ENCODE measurements around the gene UBXN7. TPM values are rescaled to one million over a fixed set of nuclear protein-coding genes. Genes with fewer than 3 reads are reported as not detected.

Gene UBXN7
- total RNA-seq, 4 donors from 2014 or later, result 11.2 to 22.7 (median 13.1) TPM

DNA sequence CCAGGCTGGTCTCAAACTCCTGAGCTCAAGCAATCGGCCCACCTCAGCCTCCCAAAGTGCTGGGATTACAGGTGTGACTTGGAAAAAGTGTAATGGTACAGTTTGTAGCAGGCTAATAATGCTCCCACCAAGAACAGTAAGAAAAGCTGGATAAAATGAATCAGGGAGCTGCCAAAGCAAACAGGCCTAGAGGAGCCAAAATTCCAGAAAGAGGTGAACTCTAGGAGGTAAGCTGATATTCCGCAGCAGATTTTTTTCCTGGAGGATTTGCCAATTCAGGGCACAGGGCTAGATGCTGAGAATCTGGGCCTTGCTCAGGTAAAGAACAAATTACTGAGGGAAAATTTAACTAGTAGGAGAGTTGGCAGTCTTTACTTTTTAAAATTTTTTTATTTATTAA, 133.7 kb downstream of the UBXN7 start:
- DNase-seq (ENCODE audit: low spot score) (no peak), ATAC-seq (ENCODE audit: low FRiP score) (no peak)

More for the DNA sequence above, 133.7 kb downstream of the UBXN7 start:
- TF ChIP-seq, protein P1, sequence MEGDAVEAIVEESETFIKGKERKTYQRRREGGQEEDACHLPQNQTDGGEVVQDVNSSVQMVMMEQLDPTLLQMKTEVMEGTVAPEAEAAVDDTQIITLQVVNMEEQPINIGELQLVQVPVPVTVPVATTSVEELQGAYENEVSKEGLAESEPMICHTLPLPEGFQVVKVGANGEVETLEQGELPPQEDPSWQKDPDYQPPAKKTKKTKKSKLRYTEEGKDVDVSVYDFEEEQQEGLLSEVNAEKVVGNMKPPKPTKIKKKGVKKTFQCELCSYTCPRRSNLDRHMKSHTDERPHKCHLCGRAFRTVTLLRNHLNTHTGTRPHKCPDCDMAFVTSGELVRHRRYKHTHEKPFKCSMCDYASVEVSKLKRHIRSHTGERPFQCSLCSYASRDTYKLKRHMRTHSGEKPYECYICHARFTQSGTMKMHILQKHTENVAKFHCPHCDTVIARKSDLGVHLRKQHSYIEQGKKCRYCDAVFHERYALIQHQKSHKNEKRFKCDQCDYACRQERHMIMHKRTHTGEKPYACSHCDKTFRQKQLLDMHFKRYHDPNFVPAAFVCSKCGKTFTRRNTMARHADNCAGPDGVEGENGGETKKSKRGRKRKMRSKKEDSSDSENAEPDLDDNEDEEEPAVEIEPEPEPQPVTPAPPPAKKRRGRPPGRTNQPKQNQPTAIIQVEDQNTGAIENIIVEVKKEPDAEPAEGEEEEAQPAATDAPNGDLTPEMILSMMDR (IDR thresholded peaks at IDR 0.05), result no peak

Small RNAs within 50 kb of the gene (small RNA-seq; reads per million reads assigned to genes)
- gene AC069257.2 (not detected), gene AC083822.1 (not detected), gene AC117490.1 (not detected), gene RN7SL434P (not detected), gene RN7SL738P (not detected), gene RNU6-1279P (not detected), gene RNU6-910P (not detected)

Other genes starting within 250 kb of the UBXN7 start
- not detected for gene ZDHHC19, start 221.0 kb downstream of the UBXN7 start, total RNA-seq
- gene SLC51A, start 215.9 kb downstream of the UBXN7 start, total RNA-seq, result under 1 TPM in 1 of 4 donors, not detected in 3; 0.65 TPM
- 100 to 1,000 TPM in 1 of 4 donors, 10 to 100 TPM in 3; 68.1 to 120 (median 90.9) TPM for gene PCYT1A, start 144.7 kb downstream of the UBXN7 start, total RNA-seq
- 1 to 10 TPM in 3 of 4 donors, not detected in 1; 3.8 to 6.6 (median 4.6) TPM for gene DYNLT2B, start 114.2 kb downstream of the UBXN7 start, total RNA-seq
- 10 to 100 TPM in 1 of 4 donors, 1 to 10 TPM in 1, not detected in 2; 2.3 to 56.1 TPM for gene TM4SF19, start 94.0 kb downstream of the UBXN7 start, total RNA-seq
- 10 to 100 TPM; 18.5 to 34.5 (median 20.2) TPM for gene RNF168, start 71.3 kb upstream of the UBXN7 start, total RNA-seq
- gene SMCO1, start 82.9 kb upstream of the UBXN7 start, total RNA-seq, result not detected
- gene WDR53, start 136.1 kb upstream of the UBXN7 start, total RNA-seq, result 1 to 10 TPM; 2.4 to 5.6 (median 3.5) TPM
- 10 to 100 TPM in 1 of 4 donors, 1 to 10 TPM in 3; 7.0 to 11.3 (median 7.1) TPM for gene FBXO45, start 136.2 kb upstream of the UBXN7 start, total RNA-seq
- gene NRROS, start 207.3 kb upstream of the UBXN7 start, total RNA-seq, result 10 to 100 TPM in 3 of 4 donors, 1 to 10 TPM in 1; 4.3 to 21.0 (median 19.4) TPM